Measurements from ENCODE around the gene OR2AT4. TPM values are rescaled to one million over a fixed set of nuclear protein-coding genes. Genes with fewer than 3 reads are reported as not detected.
A peak's percentile ranks its signal among the peaks of the same experiment; 100 is the strongest.

OR2AT4 gene
- total and polyA plus RNA-seq, 4 donors, result not detected

DNA sequence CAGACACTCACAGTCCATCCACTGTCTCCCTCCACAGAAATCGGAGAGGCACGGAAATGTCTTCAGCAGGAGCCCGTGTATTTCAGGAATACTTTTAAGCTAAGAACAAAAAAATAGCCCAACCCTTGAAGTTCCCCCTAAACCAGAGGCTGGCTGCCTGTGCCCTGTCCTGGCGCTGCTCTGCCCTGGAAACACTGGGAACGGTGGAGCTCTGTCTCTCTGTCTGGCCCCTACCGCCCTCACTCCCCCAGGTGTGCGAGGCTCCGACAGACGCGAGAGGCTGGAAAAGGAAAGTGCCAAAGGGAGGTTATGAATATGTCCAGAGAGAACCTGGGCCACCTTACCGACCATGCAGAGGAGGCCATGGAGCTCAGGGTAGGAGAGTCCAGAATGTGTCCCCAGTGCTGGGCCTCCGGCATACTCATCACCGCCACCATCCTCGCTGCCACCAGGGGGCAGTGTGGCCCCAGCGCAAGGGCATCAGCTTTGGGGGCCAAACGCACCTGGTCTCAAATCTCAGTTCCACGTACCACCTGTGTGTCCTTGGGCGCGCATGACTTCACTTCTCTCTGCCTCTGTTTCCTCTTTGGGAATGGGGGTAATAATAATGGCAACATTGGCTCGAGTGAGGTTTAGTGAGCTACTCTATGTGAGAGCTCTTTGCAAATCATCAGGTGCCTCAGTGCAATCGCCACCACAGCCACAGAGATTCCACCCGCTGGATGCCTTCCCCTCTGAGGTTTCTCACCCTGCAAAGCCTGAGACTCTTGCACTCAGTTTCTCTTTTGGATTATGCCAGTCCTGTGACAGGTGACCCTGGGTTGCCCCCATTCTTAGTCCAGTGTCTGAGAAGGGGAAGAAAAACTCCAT, 43.8 kb upstream of the OR2AT4 start:
- DNase-seq (peak in 2 of 3 donors; percentile 36 to 51), ATAC-seq (ENCODE audit: insufficient read depth, low FRiP score) (no peak)
- TF ChIP-seq, protein P1, sequence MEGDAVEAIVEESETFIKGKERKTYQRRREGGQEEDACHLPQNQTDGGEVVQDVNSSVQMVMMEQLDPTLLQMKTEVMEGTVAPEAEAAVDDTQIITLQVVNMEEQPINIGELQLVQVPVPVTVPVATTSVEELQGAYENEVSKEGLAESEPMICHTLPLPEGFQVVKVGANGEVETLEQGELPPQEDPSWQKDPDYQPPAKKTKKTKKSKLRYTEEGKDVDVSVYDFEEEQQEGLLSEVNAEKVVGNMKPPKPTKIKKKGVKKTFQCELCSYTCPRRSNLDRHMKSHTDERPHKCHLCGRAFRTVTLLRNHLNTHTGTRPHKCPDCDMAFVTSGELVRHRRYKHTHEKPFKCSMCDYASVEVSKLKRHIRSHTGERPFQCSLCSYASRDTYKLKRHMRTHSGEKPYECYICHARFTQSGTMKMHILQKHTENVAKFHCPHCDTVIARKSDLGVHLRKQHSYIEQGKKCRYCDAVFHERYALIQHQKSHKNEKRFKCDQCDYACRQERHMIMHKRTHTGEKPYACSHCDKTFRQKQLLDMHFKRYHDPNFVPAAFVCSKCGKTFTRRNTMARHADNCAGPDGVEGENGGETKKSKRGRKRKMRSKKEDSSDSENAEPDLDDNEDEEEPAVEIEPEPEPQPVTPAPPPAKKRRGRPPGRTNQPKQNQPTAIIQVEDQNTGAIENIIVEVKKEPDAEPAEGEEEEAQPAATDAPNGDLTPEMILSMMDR (IDR thresholded peaks at IDR 0.05; ENCODE audit: control extremely low read depth, extremely low read depth), result peak; percentile 95
- no peak overlapping the region for H3K4me3 ChIP-seq
- H3K4me1 ChIP-seq (ENCODE audit: control insufficient read depth in 5 of 5, insufficient read depth in 5 of 5, low read length in 5 of 5), result peaks cover 0 to 5% (median 0%) of the 10 kb centered on the region in 5 donors
- peaks cover 0 to 7% (median 4%) of the 10 kb centered on the region in 3 donors for H3K27me3 ChIP-seq (ENCODE audit: control insufficient read depth in 3 of 3, insufficient read depth in 3 of 3, low read length in 2 of 3)
- H3K36me3 ChIP-seq (ENCODE audit: control insufficient read depth in 4 of 4, insufficient read depth in 4 of 4, low read length in 4 of 4), result no peaks in the 10 kb centered on the region
- H3K9ac ChIP-seq (ENCODE audit: insufficient read depth in 1 of 2, low read length in 2 of 2), result no peak overlapping the region
- WGBS, 2 donors, result 34 to 36% methylated on average over 22 of the region's 22 CpGs
- H3K27ac ChIP-seq (ENCODE audit: low read depth in 1 of 2, low read length in 1 of 2), result no peak overlapping the region
- no peaks in the 10 kb centered on the region for H3K9me3 ChIP-seq (ENCODE audit: control insufficient read depth in 4 of 4, insufficient read depth in 3 of 4, low read length in 3 of 4)

DNA sequence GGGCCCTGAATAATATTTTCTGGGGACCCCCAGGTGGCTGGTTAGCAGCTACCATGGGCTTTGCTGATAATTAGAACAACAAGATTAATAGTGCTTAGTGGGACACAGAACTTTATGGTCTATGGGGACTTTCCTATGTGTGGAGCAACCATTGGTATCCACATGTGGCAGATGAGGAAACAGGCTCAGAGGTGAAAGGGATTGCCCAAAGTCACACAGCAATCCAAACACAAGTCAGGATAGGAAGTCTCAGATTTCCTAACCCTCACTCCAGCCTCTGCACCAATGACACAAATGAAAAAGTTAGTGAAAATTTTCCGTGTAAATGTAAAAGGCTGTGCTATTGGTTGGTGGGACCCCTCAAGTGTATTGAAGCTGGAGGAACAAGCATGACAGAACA, 39.0 kb upstream of the OR2AT4 start:
- Histone ChIP-seq H3K27me3 (ENCODE audit: control insufficient read depth in 3 of 3, insufficient read depth in 3 of 3, low read length in 2 of 3) (peaks cover 0 to 4% (median 4%) of the 10 kb centered on the region in 3 donors), H3K36me3 (ENCODE audit: control insufficient read depth in 4 of 4, insufficient read depth in 4 of 4, low read length in 4 of 4) (no peaks in the 10 kb centered on the region), H3K4me1 (ENCODE audit: control insufficient read depth in 5 of 5, insufficient read depth in 5 of 5, low read length in 5 of 5) (no peaks in the 10 kb centered on the region), H3K4me3 (no peak overlapping the region), H3K9me3 (ENCODE audit: control insufficient read depth in 4 of 4, insufficient read depth in 3 of 4, low read length in 3 of 4) (no peaks in the 10 kb centered on the region), H3K27ac (ENCODE audit: low read depth in 1 of 2, low read length in 1 of 2) (no peak overlapping the region), H3K9ac (ENCODE audit: insufficient read depth in 1 of 2, low read length in 2 of 2) (no peak overlapping the region)
- TF ChIP-seq, protein P1 (IDR thresholded peaks at IDR 0.05; ENCODE audit: control extremely low read depth, extremely low read depth), result no peak
- 85 to 89% methylated on average over 1 of the region's 1 CpG for WGBS, 2 donors
- DNase-seq (no peak), ATAC-seq (ENCODE audit: insufficient read depth, low FRiP score) (no peak)

DNA sequence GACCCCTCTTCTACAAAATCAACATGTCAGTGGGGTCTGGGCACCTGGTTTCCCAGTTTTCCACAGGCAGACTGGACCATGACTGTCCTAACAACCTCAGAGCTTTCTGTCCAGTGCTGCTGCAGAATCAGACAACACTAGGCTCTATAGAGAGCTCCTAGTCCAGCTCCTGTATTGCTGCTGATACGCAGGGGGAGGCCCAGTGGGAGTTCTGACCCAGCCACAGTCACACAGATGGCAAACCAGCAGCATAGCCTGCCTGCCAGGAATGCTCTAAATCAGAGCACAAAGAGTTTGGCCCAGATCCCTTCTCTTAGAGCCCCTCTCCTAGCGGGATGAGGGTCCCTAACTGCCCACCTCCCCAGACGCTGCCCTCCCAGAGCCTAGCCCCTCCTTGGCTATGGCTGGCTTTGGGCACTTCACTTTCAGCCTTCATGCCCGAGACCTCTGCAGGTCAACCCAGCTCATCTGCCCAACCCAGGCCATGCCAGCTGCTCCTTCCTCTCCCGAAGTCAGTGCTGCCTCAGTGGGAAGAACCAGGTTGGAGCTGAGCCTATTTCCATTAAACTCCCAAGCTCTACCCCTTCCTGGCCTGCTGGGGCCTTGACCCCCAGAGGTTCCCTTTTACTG, 38.5 kb upstream of the OR2AT4 start:
- ATAC-seq (ENCODE audit: insufficient read depth, low FRiP score) (no peak), DNase-seq (no peak)
- Histone ChIP-seq H3K9me3 (ENCODE audit: control insufficient read depth in 4 of 4, insufficient read depth in 3 of 4, low read length in 3 of 4) (no peaks in the 10 kb centered on the region), H3K27ac (ENCODE audit: low read depth in 1 of 2, low read length in 1 of 2) (no peak overlapping the region), H3K36me3 (ENCODE audit: control insufficient read depth in 4 of 4, insufficient read depth in 4 of 4, low read length in 4 of 4) (no peaks in the 10 kb centered on the region), H3K4me1 (ENCODE audit: control insufficient read depth in 5 of 5, insufficient read depth in 5 of 5, low read length in 5 of 5) (no peaks in the 10 kb centered on the region), H3K27me3 (ENCODE audit: control insufficient read depth in 3 of 3, insufficient read depth in 3 of 3, low read length in 2 of 3) (peaks cover 0 to 4% (median 4%) of the 10 kb centered on the region in 3 donors), H3K4me3 (no peak overlapping the region), H3K9ac (ENCODE audit: insufficient read depth in 1 of 2, low read length in 2 of 2) (no peak overlapping the region)
- WGBS, 2 donors, result 83 to 92% methylated on average over 5 of the region's 5 CpGs
- TF ChIP-seq, protein P1 (IDR thresholded peaks at IDR 0.05; ENCODE audit: control extremely low read depth, extremely low read depth), result no peak

Data from lung (tissue), 12 donors.